Activated T-helper 1 cell treated with anti-CD3 and anti-CD28 coated beads, Interleukin-12 subunit alpha, Interleukin-12 subunit beta, Interleukin-2, Interleukin-4 antibody, amounts not matched to agents 30 ng/mL and 10 ng/mL and 1 ng/mL, durations not matched to agents 14 hours and 24 hours and 36 hours (primary cell): Measurements from ENCODE around the gene ASTN2. TPM values are rescaled to one million over a fixed set of nuclear protein-coding genes. Genes with fewer than 3 reads are reported as not detected.

Source experiments
- DNase-seq: peaks from one replicate; pipeline ENCODE4 v3.0.0; 2021; ENCODE audit warnings: low spot score
- H3K27ac Mint-ChIP-seq: one replicate; pipeline ENCODE4 v1.8.0; 2021; ENCODE audit warnings: mild to moderate bottlenecking, mixed read lengths
- H3K27me3 Mint-ChIP-seq: one replicate; pipeline ENCODE4 v1.8.0; 2022; ENCODE audit warnings: mild to moderate bottlenecking, moderate library complexity, mixed read lengths; ENCODE audit not compliant: insufficient read depth
- H3K36me3 Mint-ChIP-seq: one replicate; pipeline ENCODE4 v1.8.0; 2021; ENCODE audit warnings: low read depth, mixed read lengths
- H3K4me1 Mint-ChIP-seq: one replicate; pipeline ENCODE4 v1.8.0; 2021; ENCODE audit warnings: low read depth, mixed read lengths
- H3K4me3 Mint-ChIP-seq: one replicate; pipeline ENCODE4 v1.8.0; 2021; ENCODE audit warnings: mild to moderate bottlenecking, moderate library complexity, mixed read lengths
- H3K9me3 Mint-ChIP-seq: one replicate; pipeline ENCODE4 v1.8.0; 2021; ENCODE audit warnings: mixed read lengths
- intact Hi-C: fragments of 100-400 bp; cut with micrococcal nuclease; formaldehyde crosslinking; loops from one replicate; pipeline ENCODE4 v1.15.1; 2024
- total RNA-seq: library from RNA; stranded (reverse); gene quantifications from 2 replicates; pipeline ENCODE4 v1.2.3, GENCODE V29; 2022

Gene ASTN2
- total RNA-seq, 1 donor from 2014 or later = 3.3 TPM

DNA sequence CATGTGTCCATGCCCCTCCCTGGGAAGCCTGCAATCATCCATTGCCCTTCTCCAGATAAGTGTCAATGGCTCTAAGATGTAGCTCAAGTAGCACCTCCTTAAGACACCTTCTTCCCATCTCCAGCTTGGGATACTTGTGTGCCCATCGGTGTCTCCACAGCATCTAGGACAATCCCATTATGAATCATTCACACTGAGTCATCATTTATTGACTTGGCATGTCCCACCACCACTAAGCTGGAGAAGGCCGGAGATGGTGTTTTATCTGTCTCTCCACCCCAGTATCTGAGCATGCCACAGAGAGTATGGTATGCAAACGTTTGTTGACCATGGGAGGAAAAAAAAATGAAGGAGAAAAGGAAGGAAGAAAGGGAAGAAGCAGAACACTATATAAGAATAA, 385.5 kb downstream of the ASTN2 start:
- Mint-ChIP-seq H3K4me1 (no peaks in the 10 kb centered on the region), H3K36me3 (no peaks in the 10 kb centered on the region), H3K27me3 (no peaks in the 10 kb centered on the region), H3K4me3 (no peak overlapping the region), H3K27ac (no peak overlapping the region), H3K9me3 (no peaks in the 10 kb centered on the region)
- intact Hi-C loops = no loop called here
- DNase-seq = no peak

DNA sequence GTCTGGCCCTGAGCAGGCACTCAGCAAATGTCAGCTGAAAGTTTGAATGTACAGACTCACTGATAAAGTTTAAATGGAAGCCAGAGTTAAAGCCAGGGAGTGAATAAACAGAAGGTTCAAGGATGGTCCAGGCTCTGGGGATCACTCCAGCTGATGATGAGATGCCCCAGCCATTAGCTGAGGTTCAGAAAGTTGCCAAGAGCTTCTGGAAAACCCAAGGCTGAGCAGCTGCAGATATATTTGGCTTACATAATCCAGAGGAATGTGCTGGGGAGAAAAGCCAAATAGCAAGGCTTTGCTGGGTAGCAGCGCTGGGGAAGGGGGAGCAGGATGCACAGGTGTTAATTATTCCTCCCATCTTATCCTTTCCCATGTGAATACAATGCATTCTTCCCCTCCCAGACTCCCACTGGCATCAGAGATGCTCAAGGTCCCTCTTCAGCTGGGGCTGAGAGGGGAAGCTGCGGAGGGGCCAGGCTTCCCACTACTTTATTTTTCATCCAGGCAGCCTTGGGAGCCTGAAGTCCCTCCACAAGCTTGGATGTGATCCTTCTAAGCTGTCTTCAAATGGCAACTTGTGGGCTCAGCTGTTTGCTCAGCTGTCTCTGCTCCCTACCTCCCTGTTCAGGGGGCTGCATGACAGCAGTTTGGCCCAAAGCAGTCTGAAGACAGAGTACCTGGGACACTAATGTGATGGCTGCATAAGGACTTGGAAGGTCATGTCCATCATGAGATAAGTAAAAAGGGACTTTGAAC, 386.6 kb downstream of the ASTN2 start:
- no peak for DNase-seq
- Mint-ChIP-seq H3K4me1 (no peaks in the 10 kb centered on the region), H3K27me3 (no peaks in the 10 kb centered on the region), H3K27ac (no peak overlapping the region), H3K9me3 (no peaks in the 10 kb centered on the region), H3K4me3 (no peak overlapping the region), H3K36me3 (no peaks in the 10 kb centered on the region)
- intact Hi-C loops = no loop called here

DNA sequence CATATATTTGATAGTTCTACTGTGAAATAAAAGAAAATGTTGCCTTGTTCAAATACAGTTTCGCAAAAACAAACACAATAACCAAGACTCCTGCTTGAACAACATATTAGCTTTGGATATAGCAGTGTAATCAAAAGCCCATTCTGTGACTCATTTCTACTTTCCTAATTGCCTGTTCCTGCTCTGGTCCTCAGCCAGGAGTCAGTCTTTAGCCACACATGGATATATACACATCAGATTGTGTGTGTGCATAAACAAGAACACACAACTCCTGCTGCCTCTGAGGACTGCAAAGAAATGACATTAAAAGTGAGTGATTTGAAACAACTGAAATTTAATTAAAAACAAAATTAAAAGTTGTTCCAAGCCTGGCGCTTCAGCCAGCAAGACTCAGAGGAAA, 393.0 kb downstream of the ASTN2 start:
- no peaks in the 10 kb centered on the region for H3K9me3 Mint-ChIP-seq
- H3K27ac Mint-ChIP-seq = no peak overlapping the region
- intact Hi-C loops = no loop called here
- no peaks in the 10 kb centered on the region for H3K4me1 Mint-ChIP-seq
- no peak for DNase-seq
- no peaks in the 10 kb centered on the region for H3K27me3 Mint-ChIP-seq
- no peak overlapping the region for H3K4me3 Mint-ChIP-seq
- no peaks in the 10 kb centered on the region for H3K36me3 Mint-ChIP-seq

DNA sequence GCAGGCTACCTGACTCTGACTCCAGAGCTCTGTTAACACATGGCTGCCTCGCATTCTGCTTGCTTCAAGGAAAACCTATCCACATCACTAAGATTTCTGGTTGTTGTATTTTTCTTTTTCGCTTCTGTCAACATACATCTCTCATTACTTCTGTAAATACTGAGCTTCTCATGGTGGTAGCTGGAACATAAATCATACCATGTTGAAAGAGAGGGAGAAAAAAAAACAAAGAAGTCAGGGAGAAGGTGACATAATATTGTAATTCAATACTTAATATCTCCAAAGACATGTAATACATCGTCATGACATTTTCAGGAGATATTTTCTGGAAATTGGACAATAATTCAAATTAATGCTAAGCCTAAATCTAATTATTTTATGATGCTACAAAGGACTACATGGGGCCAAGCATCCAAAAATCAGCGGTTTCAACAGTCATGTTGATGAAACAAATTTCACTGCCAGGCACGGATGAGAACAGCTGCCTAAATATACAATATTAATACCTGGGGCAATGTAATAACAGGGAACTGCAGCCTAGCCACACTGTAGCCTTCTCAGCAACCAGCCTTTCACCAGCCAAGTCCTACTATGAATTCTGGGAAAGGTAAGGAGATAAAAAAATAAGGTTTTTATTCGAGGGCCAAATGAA, 395.8 kb downstream of the ASTN2 start:
- Mint-ChIP-seq H3K27me3 (no peaks in the 10 kb centered on the region), H3K4me3 (no peak overlapping the region), H3K36me3 (no peaks in the 10 kb centered on the region), H3K27ac (no peak overlapping the region), H3K9me3 (no peaks in the 10 kb centered on the region), H3K4me1 (no peaks in the 10 kb centered on the region)
- intact Hi-C loops = no loop called here
- no peak for DNase-seq

DNA sequence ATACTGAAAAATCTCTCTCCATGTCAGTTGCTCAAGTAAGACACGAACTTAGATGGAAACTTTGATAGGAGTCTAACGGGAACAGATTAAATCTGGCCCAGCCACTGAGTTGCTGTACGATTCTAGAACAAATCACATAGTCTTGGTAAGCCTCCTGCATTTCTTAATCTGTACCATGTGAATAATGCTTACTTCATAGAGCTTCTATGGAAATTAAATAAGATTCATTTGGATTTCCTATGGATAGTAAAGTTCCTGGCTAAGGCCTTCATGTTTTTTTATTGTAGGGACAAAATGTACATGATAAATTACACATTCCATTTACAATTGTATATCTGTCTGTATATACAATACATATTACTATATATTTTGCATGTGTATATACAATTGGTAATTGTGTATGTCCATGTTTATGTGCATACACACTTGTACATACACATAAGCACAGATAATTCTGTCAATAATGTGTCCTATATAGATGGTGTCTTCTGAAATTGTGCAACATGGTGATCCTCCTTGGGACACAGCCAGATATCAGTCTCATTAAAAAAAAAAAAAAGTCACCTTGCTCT, 397.4 kb downstream of the ASTN2 start:
- Mint-ChIP-seq H3K4me1 (no peaks in the 10 kb centered on the region), H3K4me3 (no peak overlapping the region), H3K36me3 (no peaks in the 10 kb centered on the region), H3K27ac (no peak overlapping the region), H3K9me3 (no peaks in the 10 kb centered on the region), H3K27me3 (no peaks in the 10 kb centered on the region)
- intact Hi-C loops = no loop called here
- no peak for DNase-seq

DNA sequence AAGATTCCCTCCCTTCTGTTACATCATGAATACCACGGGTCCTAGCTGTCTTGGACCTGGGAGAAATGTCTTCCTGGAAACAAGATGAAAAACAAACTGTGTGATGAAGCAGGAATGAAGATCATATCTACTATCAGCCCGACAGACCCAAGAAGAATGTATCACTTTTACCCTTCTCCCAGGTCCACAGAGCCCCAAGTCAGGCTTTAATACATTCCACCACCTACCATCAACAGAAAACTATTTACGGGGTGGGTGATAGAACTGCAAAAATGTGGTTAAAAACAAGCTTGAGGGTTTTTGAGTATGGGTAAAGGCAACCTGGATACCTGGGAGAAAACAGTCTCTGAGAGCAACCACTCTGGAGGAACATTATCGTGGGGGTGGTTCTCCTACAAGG, 400.8 kb downstream of the ASTN2 start:
- no peak overlapping the region for H3K4me3 Mint-ChIP-seq
- intact Hi-C loops = no loop called here
- no peaks in the 10 kb centered on the region for H3K9me3 Mint-ChIP-seq
- no peaks in the 10 kb centered on the region for H3K36me3 Mint-ChIP-seq
- no peaks in the 10 kb centered on the region for H3K4me1 Mint-ChIP-seq
- H3K27ac Mint-ChIP-seq = no peak overlapping the region
- no peak for DNase-seq
- H3K27me3 Mint-ChIP-seq = no peaks in the 10 kb centered on the region

DNA sequence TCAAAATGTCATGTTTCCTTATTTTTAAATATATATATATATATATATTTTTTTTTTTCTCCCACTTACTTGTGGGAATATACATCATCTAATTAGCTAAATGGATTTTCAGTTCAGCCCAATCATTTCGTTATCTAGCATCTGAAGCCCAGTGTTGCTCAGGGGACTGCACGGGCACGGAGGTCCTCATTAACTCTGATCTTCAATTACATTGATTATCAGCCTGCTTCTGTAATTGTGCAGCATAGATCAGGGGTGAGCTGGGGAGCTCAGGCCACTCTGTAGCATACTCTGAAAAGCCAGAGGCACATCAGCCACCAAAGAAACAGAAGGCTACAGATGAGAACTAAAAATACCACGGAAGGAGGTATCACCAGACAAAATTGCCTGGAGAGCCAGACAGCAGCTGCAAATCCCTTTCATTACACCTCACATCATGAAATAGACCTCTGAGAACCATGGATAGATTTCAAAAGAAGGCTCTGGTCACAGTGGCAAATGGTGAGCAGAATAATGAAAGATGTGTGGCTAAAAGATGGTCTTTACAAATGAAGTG, 401.3 kb downstream of the ASTN2 start:
- Mint-ChIP-seq H3K4me1 (no peaks in the 10 kb centered on the region), H3K27me3 (no peaks in the 10 kb centered on the region), H3K27ac (no peak overlapping the region), H3K9me3 (no peaks in the 10 kb centered on the region), H3K36me3 (no peaks in the 10 kb centered on the region), H3K4me3 (no peak overlapping the region)
- no peak for DNase-seq
- intact Hi-C loops = no loop called here

DNA sequence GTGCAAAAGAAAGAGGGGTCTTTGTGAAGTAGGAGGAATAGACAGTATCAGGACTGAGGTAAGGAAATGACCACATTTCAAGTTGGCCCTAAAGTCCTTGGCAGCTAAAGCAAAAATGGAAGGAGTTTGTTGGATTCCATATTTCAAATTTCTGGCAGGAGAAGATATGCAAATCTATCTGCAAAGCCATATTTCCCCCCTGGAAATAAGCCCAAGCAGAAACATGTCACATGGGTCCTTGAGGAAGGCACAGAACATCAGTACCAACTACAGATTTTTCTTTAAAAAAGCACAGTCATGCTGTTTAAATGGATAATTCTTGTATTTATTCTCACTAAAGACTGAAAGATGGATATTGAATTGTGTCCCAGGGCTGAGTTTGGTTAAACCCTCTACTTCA, 404.8 kb downstream of the ASTN2 start:
- no peak for DNase-seq
- intact Hi-C loops = no loop called here
- no peaks in the 10 kb centered on the region for H3K36me3 Mint-ChIP-seq
- no peak overlapping the region for H3K27ac Mint-ChIP-seq
- no peaks in the 10 kb centered on the region for H3K9me3 Mint-ChIP-seq
- H3K4me3 Mint-ChIP-seq = no peak overlapping the region
- no peaks in the 10 kb centered on the region for H3K27me3 Mint-ChIP-seq
- no peaks in the 10 kb centered on the region for H3K4me1 Mint-ChIP-seq

DNA sequence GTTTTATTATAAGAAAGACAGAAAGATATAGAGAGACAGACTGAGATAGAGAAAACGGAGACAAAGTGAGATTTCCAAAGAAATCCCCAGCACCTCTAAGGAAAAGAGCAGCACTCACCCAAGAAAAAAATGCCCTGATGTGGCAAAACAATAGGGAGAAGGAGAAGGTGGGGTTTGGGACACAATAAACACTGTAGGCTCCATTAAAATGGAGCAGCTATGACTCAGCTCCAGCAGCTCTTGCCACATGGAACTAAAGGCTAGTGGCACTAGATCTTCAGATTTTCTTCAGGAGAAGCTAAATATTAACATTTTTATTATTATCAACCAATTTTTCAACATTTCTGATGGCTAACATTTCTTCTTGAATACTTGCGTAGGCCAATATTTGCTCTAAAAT, 406.0 kb downstream of the ASTN2 start:
- Mint-ChIP-seq H3K4me3 (no peak overlapping the region), H3K27me3 (no peaks in the 10 kb centered on the region), H3K36me3 (no peaks in the 10 kb centered on the region), H3K9me3 (no peaks in the 10 kb centered on the region), H3K27ac (no peak overlapping the region), H3K4me1 (no peaks in the 10 kb centered on the region)
- DNase-seq = no peak
- intact Hi-C loops = no loop called here

DNA sequence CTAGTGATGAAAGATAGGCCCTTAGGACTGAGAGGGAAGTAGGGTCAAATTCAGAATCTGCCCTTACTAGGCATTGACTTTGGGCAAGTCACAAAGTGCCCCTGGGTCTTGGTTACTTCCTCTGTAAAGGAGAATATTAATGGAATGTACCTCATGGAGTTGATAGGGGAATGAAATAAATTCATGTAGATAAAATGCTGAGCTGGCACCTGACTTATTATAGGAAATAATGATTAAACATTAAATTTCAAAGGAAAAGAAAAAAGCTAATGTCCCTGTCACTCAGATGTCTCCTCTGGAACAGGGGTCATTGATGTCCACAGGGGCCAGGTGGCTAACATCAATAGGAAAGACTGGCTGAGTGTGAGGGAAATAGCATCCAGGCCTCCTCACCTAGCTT, 406.4 kb downstream of the ASTN2 start:
- Mint-ChIP-seq H3K4me1 (no peaks in the 10 kb centered on the region), H3K36me3 (no peaks in the 10 kb centered on the region), H3K4me3 (no peak overlapping the region), H3K27me3 (no peaks in the 10 kb centered on the region), H3K9me3 (no peaks in the 10 kb centered on the region), H3K27ac (no peak overlapping the region)
- intact Hi-C loops = no loop called here
- no peak for DNase-seq

DNA sequence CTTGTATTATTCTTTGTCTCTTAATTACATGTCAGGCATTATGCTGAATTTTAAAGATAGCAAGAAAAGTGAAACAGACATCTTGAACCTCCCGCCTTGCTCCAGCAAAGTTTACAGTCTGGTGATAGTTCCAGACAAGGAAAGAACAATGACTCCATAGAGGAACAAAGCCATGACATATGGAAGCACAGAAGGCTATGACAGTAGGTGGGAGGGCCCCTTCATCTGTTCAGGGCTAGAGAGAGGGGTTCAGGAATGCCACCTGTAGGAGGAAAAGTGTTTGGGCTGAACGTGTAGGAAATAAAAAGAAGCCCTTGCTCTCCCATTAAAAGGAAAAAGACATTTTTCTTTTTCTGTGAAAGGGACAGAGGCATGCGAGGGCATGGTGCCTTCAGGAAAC, 412.2 kb downstream of the ASTN2 start:
- Mint-ChIP-seq H3K4me3 (no peak overlapping the region), H3K4me1 (no peaks in the 10 kb centered on the region), H3K9me3 (no peaks in the 10 kb centered on the region), H3K36me3 (no peaks in the 10 kb centered on the region), H3K27me3 (no peaks in the 10 kb centered on the region), H3K27ac (no peak overlapping the region)
- intact Hi-C loops = no loop called here
- DNase-seq = no peak

DNA sequence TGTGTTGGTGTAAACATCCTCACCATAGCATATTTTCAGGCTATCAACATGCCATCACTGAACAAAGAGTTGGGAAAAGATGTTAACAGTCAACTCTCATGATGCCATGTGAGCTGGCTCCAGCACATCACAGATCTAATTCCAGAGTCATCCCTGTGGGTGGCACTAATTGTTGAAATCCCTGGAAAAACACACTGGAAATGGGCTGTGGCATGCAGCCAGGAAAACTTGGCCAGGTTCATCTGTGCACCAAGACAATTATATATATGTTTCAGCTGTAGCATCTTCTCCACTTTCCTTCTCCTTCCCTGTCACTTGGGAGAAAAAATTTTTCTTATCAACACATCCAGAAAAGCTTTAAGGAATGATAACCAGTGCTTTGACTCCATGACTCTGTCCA, 414.0 kb downstream of the ASTN2 start:
- Mint-ChIP-seq H3K36me3 (no peaks in the 10 kb centered on the region), H3K27me3 (no peaks in the 10 kb centered on the region), H3K4me1 (no peaks in the 10 kb centered on the region), H3K9me3 (no peaks in the 10 kb centered on the region), H3K4me3 (no peak overlapping the region), H3K27ac (no peak overlapping the region)
- intact Hi-C loops = no loop called here
- DNase-seq = no peak

DNA sequence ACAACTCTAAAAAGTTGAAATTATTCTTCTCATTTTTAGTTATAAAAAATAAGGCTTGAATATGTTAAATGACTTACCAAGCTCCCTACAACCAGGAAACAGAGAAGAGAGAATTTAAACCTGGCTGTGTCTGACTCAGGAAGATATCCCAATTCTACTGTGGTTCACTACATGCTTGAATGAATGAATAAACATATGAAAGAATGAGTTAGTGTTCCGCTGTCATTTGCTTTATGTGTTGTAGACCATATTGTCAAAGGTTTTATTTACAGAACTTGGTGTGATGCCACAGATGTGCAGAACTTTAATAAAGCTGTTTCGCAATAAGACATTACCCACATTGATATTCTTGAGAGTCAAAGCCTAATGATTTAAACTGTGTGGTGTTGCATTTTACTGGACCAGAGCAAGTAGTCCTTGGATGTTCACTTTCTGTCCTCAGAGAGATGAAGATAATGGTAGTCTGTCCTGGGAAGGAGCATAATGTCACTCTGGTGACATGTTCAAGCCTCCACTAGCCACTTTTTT, 414.6 kb downstream of the ASTN2 start:
- Mint-ChIP-seq H3K9me3 (no peaks in the 10 kb centered on the region), H3K4me3 (no peak overlapping the region), H3K27ac (no peak overlapping the region), H3K4me1 (no peaks in the 10 kb centered on the region), H3K27me3 (no peaks in the 10 kb centered on the region), H3K36me3 (no peaks in the 10 kb centered on the region)
- DNase-seq = no peak
- intact Hi-C loops = no loop called here
